ENCODE data around the gene PIGK.

The PIGK gene

DNA sequence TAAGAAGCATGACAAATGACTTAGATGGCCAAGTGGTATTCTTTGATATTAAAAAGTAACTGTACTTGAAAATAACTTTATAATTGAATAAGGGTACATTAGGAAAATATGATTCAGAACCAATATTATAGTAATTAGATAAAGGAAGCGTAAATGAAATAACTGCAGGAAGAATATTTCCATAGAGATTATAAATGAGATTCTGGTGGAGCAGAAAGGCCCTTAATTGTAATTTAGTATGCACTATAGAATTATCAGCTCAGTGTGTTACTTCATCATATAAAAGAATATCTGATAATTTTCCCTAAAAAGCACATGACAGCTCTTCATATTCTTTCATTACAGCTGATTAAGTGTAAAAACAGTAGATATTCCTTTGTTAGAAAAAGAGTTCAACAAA is 171.7 kb downstream of the PIGK start:
- Mint-ChIP-seq H3K4me3 (peak overlapping the region; percentile 8), H3K4me1 (peaks cover 24% of the 10 kb centered on the region), H3K27ac (no peak overlapping the region), H3K9me3 (no peaks in the 10 kb centered on the region), H3K27me3 (no peaks in the 10 kb centered on the region), H3K36me3 (no peaks in the 10 kb centered on the region)

DNA sequence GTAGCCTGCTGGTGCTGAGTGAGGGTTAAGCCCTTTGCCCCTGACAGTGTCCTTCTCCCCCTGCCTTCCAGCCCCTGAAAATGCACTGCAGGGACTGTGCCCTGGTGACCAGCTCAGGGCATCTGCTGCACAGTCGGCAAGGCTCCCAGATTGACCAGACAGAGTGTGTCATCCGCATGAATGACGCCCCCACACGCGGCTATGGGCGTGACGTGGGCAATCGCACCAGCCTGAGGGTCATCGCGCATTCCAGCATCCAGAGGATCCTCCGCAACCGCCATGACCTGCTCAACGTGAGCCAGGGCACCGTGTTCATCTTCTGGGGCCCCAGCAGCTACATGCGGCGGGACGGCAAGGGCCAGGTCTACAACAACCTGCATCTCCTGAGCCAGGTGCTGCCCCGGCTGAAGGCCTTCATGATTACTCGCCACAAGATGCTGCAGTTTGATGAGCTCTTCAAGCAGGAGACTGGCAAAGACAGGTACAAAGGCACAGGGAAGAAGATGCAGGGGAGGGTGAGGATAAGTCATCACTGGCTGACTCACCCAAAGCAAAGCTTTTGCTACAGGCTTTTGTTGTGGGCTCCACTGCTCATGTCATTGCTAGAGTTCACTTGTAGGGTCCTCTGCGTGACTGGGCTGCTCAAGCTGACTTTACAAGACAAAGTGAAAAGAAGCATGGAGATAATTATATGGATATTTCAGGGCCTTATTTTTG is 174.9 kb downstream of the PIGK start:
- Mint-ChIP-seq H3K36me3 (no peaks in the 10 kb centered on the region), H3K4me3 (no peak overlapping the region), H3K9me3 (no peaks in the 10 kb centered on the region), H3K4me1 (peaks cover 24% of the 10 kb centered on the region), H3K27me3 (peaks cover 2% of the 10 kb centered on the region), H3K27ac (no peak overlapping the region)

- Mint-ChIP-seq H3K4me3 (no peak overlapping the region), H3K4me1 (no peaks in the 10 kb centered on the region), H3K27ac (no peak overlapping the region), H3K36me3 (no peaks in the 10 kb centered on the region), H3K27me3 (peaks cover 2% of the 10 kb centered on the region), H3K9me3 (peaks cover 6% of the 10 kb centered on the region)
Measured at GRCh38 chr1:77040826-77041225, 178.4 kb downstream of the PIGK start.

- peaks cover 2% of the 10 kb centered on the region for H3K27me3 Mint-ChIP-seq
- H3K4me3 Mint-ChIP-seq: no peak overlapping the region
- peaks cover 6% of the 10 kb centered on the region for H3K9me3 Mint-ChIP-seq
Measured at GRCh38 chr1:77039739-77040138, 179.5 kb downstream of the PIGK start.

DNA sequence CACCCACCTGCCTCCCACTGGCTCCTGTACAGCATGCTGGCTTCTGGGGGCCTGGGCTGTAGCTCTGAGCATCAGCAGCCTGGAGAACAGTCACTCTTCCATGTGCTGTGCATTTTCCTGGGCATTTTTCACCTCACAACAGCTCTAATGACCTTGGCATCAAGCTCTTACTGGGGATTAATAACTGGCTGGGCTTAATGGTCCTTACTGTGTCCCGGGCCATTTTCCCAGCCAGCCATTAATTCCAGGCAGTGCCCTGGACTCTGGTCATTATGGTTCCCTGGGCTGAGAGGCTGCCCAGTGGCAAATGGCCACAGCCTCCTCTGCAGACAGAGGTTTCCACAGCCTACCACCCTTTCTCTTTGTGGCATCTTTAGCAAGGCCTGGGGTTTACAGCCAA is 180.1 kb downstream of the PIGK start:
- Mint-ChIP-seq H3K27me3 (peaks cover 2% of the 10 kb centered on the region), H3K36me3 (no peaks in the 10 kb centered on the region), H3K9me3 (peaks cover 6% of the 10 kb centered on the region), H3K4me1 (no peaks in the 10 kb centered on the region), H3K4me3 (no peak overlapping the region), H3K27ac (no peak overlapping the region)

More at GRCh38 chr1:77039739-77040138, 179.5 kb downstream of the PIGK start:
- Mint-ChIP-seq H3K36me3 (no peaks in the 10 kb centered on the region), H3K4me1 (no peaks in the 10 kb centered on the region), H3K27ac (no peak overlapping the region)

All from activated naive CD4-positive, alpha-beta T cell treated with anti-CD3 and anti-CD28 coated beads, Interleukin-2, amount 50 U/mL, for 24 hours (primary cell).